NCI-H82 treated with DMSO at 0.1 percent for 48 hours (cell line): ENCODE results near the gene C9orf50.
"Not testable (repeated sequence)": the region's sequence is repeated elsewhere in the genome, so short reads cannot be mapped to it uniquely, and the experiment has no call there.

ENCODE experiments used
- DNase-seq: peaks from one replicate; lab custom pipeline; 2025; ENCODE audit not compliant: unreplicated experiment; lab: John Stamatoyannopoulos, UW

The C9orf50 gene

DNA sequence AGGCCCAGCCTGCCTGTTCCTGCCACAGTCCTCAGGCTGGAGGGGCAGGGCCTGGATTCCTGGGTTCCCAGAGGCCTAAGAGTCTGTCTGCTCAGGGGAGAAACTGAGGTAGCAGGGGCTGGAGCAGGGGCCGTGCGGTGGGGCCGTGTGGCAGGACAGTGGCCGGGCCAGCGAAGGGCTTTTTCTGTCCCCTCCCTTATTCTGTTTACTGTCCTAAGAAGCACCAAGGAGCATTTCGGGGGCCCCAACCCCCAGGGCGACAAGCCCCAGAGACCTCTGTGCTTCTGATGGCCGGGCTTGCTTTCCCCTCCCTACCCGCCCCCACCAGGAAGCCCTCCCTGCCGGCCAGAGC lies 27.8 kb upstream of the C9orf50 start:
- no peak for DNase-seq

DNA sequence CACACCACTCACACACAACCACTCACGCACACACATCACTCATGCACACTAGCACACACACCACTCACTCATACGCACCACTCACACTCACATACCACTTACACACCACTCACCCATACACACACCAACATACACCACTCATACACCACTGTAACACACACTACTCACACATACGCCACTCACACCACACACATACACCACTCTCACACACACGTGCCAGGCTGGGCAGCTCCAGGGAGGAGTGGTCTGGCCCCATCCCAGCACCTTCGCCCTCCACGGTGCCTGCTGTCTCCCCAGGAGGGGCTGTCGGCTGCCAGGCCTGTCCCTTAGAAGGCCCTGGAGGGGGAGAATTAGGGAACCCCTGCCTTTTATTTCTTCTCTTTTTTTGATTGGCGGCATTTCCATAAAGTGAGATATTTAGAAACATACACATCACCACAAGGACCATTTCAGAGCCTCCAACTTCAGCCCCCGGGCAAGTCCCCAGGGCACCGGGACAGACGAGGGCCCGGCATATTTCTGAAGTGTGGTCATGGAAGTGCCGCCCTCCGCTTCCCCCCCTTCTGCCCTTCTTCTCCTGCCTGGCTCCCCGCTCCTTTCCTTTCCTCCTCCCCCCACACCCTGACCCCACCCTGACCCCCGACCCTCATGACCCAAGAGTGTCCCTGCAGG lies 27.3 kb upstream of the C9orf50 start:
- no peak for DNase-seq

DNA sequence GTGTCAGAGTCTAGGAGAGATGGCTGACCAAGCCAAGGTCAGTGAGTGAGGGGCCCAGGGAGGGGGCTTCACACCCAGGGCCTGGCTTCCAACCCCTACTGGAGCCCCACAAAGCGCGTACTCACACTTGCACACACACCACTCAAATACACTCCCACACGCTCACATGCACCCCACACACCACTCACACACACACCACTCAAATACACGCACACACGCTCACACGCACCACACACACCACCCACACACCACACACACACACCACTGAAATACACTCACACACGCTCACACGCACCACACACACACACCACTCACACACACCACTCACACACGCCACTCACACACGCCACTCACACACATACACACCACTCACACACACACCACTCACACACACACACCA lies 26.7 kb upstream of the C9orf50 start:
- DNase-seq = no peak

DNA sequence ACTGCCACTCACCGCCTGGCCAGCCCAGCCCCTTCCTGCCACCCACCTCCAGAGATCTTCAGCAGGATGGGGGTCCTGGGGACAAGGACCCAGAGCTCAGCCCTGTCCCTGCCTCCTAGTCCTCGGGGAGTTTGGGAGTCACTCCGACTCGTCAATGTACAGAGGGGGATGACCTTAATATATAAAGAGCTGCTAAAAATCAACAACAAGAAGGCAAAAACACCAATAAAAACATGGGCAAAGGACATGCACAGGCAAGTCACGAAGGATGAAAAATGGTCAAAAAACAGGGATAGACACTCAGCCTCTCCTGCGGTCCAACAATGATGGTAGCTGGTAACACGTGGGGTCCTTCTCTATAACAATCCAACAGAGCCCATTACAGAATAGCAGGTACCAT lies 25.8 kb upstream of the C9orf50 start:
- DNase-seq = no peak

DNA sequence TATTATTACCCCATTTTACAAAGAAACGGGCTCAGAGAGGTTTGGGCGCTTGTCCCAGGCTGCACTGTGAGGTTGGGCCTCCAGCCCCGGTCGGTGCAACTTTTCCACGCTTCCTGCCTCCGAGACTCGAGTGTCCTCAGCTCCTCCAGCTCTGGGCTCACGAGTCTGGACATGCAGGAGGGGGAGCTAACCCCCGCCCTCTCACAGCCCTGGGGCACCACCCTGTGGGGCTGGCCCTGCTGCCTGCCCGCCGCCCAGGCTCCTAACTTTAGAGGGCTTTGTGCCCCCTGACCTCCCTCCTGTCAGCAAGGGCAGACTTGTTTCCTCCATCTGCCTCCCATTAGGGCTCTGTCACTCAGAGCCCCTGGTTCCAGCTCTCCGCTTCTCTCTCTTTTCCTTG lies 25.4 kb upstream of the C9orf50 start:
- no peak for DNase-seq

DNA sequence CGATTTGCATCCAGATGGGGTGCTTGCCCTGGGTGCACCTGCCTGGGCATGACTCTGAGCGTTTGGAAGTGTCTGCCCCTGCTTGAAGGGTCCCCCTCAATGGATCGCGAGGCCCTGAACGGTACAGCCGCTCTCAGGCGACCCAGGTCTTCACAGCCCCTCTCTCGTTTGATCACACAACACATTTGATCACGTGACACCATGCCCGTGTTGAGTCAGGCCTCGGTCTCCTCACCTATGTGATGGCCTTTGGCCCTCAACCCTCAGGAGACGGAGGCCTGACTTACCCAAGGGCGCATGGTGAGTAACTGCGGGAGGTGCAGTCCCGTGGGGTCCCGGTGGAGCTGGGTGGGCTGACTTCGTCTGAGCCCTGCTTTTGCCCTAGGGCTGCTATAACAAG lies 24.0 kb upstream of the C9orf50 start:
- DNase-seq = no peak

DNA sequence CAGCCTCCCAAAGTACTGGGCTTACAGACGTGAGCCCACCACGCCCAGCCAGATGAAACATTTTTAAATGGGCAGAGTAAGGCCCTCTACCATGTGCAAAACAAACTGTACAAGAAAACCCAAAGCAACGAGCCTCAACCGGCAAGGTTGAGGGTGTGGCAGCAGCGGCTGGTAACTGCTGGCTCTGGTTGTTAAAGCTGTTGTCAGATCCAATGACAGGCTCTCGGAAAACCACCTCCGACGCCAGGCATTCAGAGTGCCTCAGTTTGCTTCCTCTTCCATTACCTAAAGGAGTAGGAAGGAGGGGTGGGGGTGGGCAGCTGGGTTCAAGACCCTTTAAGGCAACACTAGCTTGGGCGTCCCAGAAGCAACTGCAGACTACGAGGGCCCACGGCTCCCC lies 23.5 kb upstream of the C9orf50 start:
- DNase-seq = no peak

DNA sequence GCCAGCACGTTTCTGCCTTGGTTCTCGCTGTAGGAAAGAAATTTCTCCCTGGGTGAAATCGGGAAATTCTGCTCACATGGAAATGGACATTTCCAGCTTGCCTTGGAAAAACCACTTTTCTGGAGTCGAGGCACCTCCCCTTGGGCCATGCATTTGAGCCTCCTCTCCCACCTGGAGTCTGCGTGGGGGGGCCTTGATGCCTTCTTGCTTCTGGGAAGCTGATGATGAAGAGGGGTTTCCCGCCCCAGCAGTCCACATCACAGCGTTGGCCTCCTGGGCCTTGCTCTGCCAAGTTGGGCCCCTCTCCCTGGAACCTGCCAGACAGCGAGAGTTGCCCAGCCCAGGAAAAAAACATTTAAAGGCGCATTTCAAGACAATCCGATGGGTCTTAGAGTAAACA lies 22.8 kb upstream of the C9orf50 start:
- DNase-seq = no peak

DNA sequence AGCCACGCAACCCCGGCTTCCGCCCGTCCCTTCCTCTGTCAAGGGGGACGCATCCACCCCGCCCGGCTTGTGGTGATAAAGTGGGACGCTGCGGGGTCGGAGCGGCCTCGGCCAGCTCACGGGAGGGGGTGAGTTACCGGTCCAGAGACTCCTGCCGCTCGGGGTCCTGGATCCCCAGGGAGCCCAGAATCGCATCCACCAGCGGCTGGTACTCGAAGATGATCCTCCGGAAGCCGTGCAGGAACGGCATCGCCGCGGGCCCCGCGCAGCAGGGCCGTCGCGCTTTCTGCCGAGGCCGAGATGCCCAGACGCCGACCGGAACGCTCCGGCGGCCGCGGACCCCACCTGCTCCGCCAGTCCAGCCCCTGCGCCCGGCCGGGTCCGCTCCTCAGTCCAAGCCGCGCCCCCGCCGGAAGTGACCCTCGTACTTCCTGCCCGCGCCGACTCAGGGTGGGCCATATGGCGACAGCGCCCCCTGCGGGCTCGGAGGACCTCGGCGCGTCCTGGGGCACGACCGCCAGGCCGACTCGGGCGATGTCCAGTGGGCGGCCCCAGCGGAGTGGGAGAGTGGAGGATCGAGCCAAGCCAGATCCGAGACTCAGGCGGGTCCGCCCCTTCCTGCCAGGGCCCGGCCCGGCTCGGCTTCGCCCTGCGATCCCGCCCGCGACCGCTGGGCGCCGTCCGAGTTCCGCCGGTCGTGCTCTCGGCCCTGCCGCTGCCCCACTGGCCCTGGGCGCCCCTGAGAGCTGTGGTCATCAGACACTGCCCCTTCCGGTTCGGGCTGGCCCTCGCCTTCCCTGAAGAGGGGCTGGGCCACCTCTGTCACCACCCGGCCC lies 21.1 kb upstream of the C9orf50 start, which contains the start of gene ASB6:
Gene ASB6, minus strand, starts transcription at position 402 of the 836 bp plus-strand sequence. Its CDS starts 152 bp downstream, at position 250.
- peak; percentile 64 for DNase-seq

DNA sequence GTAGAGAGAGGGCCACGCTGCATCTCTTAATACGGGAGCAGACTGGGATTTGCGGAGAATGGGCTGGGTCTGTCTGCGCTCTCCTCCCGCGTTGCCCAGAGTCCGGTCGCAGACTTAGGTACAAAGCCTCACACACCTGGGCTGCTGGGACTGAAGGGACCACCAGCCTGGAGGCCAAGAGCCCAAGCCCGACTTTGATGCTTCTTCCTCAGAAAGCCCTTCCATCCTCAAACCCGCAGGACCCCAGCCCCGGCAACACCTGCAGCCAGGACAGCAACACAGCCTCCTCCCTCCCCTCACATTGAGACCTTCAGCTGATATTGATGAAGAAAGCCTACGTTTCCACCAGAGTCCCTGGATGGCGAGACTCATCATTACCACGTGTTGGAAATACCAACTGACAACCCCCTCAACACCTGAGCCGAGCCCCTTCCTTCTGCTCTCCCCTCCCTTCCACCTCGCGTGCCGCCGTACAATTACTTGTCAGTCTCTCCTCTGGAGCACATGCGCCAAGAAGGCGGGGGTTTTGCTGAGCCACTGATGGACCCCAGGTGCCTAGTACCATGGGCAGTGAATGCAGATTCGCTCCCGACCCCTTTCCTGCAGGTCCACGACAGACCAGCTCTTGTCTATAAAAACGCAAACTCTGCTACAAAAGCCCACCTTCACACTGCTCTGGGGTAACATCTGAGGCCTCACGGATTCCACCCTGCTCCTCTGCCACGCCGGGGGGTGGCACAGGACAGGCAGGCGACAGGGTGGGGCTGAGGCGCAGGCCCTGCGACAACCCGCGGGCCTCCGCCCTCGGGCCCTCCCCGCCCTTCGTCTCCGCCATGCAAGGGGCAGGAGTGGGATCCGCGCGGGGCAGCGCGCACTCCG lies 20.2 kb upstream of the C9orf50 start:
- no peak for DNase-seq

DNA sequence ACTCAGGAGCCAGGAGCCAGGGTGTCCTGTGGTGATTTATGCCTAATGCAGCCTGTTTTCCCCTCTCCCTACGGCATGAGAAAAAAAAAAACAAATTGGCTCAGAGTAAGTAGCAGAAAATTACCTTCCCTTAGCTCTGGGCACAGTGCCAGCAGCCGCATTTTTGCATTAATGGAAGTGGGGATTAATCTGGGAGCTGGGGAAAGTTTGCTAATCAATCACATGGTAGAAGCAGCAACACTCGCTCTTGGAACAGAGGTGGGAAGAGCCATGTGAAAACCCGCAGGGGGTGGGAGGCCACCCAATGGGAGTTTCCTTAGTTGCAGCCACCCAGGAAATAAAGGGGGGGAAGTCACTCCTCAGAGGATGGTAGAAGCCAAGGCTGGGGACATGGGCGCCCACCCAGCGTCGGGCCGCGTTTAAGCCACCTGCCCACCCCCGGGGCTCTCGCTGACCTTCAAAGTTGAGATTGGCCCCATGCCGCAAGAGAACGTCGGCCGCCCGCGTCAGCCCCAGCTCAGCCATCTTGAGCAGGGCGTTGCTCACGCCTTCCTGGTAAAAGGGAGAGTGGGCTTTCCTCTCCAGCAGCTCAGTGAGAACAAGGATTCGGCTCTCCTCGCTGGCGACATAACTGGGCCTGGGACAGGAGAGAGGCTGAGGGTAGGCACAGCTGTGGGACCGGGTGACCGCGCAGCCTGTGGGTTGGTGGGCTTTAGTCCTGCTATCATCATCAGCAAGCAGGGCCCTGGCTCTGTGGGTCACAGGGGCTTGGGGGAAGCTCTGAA lies 19.4 kb upstream of the C9orf50 start:
- peak; percentile 91 for DNase-seq

DNA sequence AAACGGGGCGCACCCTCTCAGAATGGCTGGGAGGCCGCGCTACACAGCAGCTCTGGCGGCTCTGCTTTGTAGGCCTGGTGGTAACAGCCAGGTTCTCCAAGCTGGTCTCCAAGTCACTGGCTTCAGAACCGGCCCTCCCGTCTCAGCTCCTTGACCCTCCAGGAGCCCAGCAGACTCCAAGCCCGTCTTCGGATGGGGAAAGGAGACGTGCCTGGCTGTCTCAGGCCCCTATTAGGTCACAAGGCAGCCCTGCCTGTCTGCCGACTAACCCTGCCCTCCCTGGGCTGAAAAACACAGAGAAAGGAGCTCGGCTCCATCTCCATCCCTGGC lies 18.8 kb upstream of the C9orf50 start:
- DNase-seq = no peak

DNA sequence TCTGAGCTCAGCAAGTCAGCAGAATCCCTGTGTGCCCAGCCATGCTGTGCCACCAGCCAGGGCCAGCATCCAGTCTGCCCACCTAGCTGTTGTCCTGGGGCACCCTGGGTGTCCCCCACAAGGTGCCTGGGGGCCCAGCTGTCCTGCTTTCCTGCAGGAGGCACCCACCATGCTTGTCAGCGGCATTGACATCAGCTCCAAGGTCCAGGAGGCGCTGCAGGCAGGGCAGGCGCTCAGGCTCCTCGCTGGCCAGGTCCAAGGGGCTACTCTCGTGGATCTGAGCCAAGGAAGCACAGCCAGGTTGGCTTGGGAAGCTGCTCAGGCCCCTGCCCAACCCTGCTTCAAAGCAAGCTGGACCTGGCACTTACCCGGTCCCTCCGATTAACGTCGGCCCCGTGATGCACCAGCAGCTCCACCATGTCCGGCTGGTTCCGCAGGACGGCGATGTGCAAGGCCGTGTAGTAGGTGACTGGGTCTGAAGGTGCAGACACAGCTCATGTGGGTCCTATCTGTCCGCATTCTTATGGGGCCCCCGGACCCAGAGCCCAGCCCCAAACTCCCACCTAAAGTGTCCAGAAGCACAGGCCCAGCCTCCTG lies 18.2 kb upstream of the C9orf50 start:
- no peak for DNase-seq

DNA sequence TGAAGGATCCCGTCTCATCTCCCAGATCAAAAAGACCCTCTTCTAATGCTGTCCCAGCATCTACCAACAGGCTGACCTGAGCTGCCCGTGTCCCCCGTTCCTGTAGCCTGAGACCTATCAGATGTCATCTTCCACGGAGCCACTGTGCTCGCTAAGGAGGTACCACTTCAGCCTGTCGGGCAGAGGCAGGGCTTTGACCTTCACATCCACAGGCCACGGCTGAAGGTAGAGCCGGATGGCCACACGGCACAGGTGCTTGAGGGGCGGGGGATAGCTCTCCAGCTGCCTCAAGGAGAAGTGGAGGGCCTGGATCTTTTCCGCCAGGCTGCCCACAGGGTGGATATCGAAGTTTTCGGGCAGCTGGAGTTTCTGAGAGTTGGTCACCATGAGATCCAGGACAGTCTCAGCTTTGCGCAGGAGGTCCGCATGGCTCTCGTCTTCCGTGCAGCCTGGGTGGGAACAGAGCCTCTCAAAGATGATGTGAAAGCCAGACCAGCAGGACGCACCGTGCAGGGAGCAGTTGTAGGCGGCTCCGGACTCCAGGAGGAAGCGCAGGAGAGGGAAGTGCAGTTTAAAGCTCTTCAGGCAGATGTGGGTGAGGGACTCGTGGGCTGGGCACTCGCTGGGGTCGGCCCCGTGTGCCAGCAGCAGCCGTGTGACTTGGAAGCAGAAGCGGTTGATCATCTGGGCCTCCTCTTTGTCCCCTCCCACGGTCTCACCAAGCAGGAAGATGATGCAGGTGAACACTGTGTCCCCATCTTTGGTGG lies 17.0 kb upstream of the C9orf50 start:
- no peak for DNase-seq

DNA sequence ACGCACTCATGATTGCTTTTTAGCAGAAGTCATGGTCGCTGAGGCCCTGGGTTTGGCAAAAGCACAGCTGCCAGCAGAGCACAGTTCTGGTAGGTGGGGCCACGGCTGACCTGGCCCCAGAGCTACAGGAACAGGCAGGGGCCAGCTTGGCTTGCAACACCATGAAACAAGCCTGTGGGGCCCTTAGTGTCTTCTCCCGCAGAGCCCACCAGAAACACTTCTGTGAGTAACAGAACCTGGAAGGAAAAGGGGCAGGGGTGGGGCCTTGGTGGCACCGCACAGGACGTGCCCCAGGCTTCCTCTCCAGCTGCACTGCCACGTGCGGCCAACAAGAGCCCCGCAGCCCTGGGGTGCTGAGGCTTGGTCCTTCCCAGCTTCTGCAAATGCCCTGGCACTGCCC lies 16.2 kb upstream of the C9orf50 start:
- no peak for DNase-seq

DNA sequence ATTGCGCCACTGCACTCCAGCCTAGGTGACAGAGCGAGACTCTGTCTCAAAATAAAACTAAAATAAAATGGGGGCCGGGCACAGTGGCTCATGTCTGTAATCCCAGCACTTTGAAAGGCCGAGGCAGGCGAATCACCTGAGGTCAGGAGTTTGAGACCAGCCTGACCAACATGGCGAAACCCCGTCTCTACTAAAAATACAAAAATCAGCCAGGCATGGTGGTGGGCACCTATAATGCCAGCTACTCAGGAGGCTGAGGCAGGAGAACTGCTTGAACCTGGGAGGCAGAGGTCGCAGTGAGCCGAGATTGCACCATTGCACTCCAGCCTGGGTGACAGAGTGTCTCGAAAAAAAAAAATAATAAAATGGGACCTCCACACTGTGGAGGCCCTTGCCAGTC lies 15.4 kb upstream of the C9orf50 start:
- not testable (repeated sequence) for DNase-seq

DNA sequence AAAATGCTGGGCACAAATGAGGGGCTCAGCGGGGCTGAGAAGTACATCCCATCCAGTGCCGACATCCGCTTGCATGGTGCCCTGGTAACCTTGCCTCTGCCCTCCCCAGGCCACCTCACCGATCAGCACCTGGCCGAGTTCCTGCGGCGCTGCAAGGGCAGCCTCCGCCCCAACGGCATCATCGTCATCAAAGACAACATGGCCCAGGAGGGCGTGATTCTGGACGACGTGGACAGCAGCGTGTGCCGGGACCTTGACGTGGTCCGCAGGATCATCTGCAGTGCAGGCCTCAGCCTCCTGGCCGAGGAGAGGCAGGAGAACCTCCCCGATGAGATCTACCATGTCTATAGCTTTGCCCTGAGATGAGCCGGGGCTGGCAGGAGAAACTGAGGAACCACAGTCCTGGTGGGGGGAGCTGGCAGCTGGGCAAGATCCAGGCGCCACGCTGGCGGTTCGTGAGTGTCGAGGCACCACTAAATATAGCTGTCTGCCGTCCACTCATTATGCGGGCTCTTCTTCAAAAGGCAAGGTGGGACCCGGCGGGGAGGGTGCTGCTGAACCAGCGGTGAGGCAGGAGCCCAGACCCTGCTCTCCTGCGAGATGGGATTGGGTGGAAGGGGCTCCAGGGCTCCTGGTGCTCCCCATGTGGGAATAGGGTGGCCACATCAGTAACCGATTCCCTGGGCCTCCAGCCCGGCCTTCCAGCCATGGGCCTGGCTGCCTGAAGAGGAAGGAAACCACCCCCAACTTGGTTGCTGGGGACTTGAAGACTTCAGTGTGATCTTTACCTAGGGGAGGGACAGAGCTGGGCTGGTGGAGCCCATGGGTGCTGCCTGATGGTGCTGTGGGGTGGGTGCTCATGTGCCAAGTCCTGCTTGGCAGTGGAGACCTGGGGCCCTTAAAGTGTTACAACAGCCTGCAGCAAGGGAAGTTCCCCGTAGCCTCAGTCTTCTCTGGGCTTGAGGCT lies 14.5 kb upstream of the C9orf50 start:
- no peak for DNase-seq

DNA sequence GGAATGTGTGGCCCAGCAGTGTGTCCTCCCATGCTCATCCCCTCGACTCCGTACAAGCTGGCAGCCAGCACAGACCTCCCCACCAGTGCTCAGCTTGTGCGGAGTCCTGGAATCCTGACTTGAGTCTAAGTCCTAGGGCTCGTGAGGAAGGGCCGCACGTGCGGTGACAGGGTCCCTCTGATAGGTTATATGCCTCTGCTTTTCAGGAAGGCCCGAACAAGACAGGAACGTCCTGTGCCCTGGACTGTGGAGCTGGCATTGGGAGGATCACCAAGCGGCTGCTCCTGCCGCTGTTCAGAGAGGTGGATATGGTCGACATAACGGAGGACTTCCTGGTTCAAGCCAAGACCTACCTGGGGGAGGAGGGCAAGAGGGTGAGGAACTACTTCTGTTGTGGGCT lies 12.9 kb upstream of the C9orf50 start:
- DNase-seq = no peak

DNA sequence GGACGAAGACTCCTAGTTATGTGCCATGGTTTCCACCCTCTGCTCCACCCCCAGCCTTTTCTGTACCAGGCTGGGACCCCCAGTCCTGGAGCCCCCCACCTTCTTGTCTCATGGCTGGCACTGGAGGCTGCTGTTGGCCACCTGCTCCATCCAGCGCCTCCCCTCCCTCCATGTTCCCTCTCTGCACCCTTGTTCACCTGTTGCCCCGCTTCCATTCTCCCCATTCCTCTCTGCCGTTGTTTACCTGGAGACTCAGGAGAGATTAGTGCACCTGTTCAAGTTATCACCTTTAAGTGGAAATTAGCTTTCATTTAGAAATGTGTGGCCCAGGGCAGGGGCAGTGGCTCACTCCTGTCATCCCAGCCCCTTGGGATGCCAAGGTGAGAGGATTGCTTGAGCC lies 12.3 kb upstream of the C9orf50 start:
- DNase-seq = no peak
